Urinary bladder (tissue), 4 donors: ENCODE results near the gene GIT2. TPM values are rescaled to one million over a fixed set of nuclear protein-coding genes. Genes with fewer than 3 reads are reported as not detected.
"Not testable (repeated sequence)": the region's sequence is repeated elsewhere in the genome, so short reads cannot be mapped to it uniquely, and the experiment has no call there.

Experiments used
- DNase-seq: peaks from one replicate; pipeline ENCODE4 v3.0.0-alpha.2; 2015; ENCODE audit errors: extremely low spot score
- H3K27ac ChIP-seq: one replicate; pipeline ENCODE4 v1.5.1; 2013; ENCODE audit warnings: low read depth, mild to moderate bottlenecking, moderate library complexity
- H3K36me3 ChIP-seq: one replicate; pipeline ENCODE4 v1.6.1; 2013; ENCODE audit warnings: mild to moderate bottlenecking, moderate library complexity; ENCODE audit not compliant: insufficient read depth
- H3K4me1 ChIP-seq: one replicate; pipeline ENCODE4 v1.6.1; 2013; ENCODE audit warnings: mild to moderate bottlenecking, moderate library complexity; ENCODE audit not compliant: insufficient read depth
- H3K4me3 ChIP-seq: one replicate; pipeline ENCODE4 v1.5.1; 2013; ENCODE audit warnings: low read depth, low read length
- WGBS: extraction: QIAGEN DNeasy Blood & Tissue Kit; methylation state at CpG from one replicate; pipeline ENCODE4 v1.1.7; 2013; 5-methylcytosine and 5-hydroxymethylcytosine counted together
- polyA plus RNA-seq: library from polyadenylated mRNA; stranded (reverse); fragments of 200-250 nt; gene quantifications from one replicate; pipeline ENCODE4 v1.2.3, GENCODE V29; 2013
- total RNA-seq: library from RNA; depleted of rRNA; stranded (reverse); fragments of >200 nt; gene quantifications from one replicate; pipeline ENCODE4 v1.2.3, GENCODE V29; 2014
- donor health status: healthy with polysubstance abuse.
- donor health status: healthy.

GIT2 gene
- total and polyA plus RNA-seq, 2 donors, result 23.0 to 66.0 TPM

GRCh38 chr12:109910254-109910968 is 85.8 kb downstream of the GIT2 start:
- no peak for DNase-seq
- WGBS, result 86% methylated on average over 8 of the region's 8 CpGs
- Histone ChIP-seq H3K36me3 (peaks cover 12% of the 10 kb centered on the region), H3K4me1 (no peaks in the 10 kb centered on the region), H3K27ac (no peak overlapping the region), H3K4me3 (no peak overlapping the region)

- no peak overlapping the region for H3K4me3 ChIP-seq
- no peak overlapping the region for H3K27ac ChIP-seq
- 94% methylated on average over 10 of the region's 10 CpGs for WGBS
- no peaks in the 10 kb centered on the region for H3K4me1 ChIP-seq
- H3K36me3 ChIP-seq, result peaks cover 6% of the 10 kb centered on the region
- DNase-seq, result no peak
Measured at GRCh38 chr12:109905301-109905700, 90.9 kb downstream of the GIT2 start.

- WGBS, result 68% methylated on average over 15 of the region's 15 CpGs
- H3K4me1 ChIP-seq, result no peaks in the 10 kb centered on the region
- no peak overlapping the region for H3K4me3 ChIP-seq
- H3K36me3 ChIP-seq, result peaks cover 5% of the 10 kb centered on the region
- no peak for DNase-seq
- no peak overlapping the region for H3K27ac ChIP-seq
Measured at GRCh38 chr12:109902891-109903418, 93.2 kb downstream of the GIT2 start.

- 4% methylated on average over 16 of the region's 16 CpGs for WGBS
- H3K4me1 ChIP-seq, result no peaks in the 10 kb centered on the region
- peaks cover 3% of the 10 kb centered on the region for H3K36me3 ChIP-seq
- DNase-seq, result no peak
- peak overlapping the region; percentile 62 for H3K4me3 ChIP-seq
- no peak overlapping the region for H3K27ac ChIP-seq
Measured at GRCh38 chr12:109900752-109901580, 95.2 kb downstream of the GIT2 start.

GRCh38 chr12:109899783-109900751 is 96.1 kb downstream of the GIT2 start, which contains the start of gene TCHP:
Gene TCHP (plus strand): TSS chr12:109900274. CDS start chr12:109903027, 2,753 bp downstream.
- Histone ChIP-seq H3K36me3 (peaks cover 3% of the 10 kb centered on the region), H3K27ac (no peak within 1 kb of the TSS), H3K4me3 (peak within 1 kb of the TSS; percentile 62), H3K4me1 (no peaks in the 10 kb centered on the region)
- peak; percentile 80 for DNase-seq
- WGBS, result 1% methylated on average over 69 of the region's 69 CpGs

GRCh38 chr12:109899345-109899744 is 96.8 kb downstream of the GIT2 start:
- not testable (repeated sequence) for H3K27ac ChIP-seq, H3K36me3 ChIP-seq, DNase-seq, H3K4me1 ChIP-seq, H3K4me3 ChIP-seq
- 87% methylated on average over 15 of the region's 15 CpGs for WGBS

GRCh38 chr12:109897029-109897428 is 99.1 kb downstream of the GIT2 start:
- WGBS, result 77% methylated on average over 6 of the region's 6 CpGs
- H3K4me3 ChIP-seq, result no peak overlapping the region

GRCh38 chr12:109896188-109896587 is 100.0 kb downstream of the GIT2 start:
- Histone ChIP-seq H3K4me3 (no peak overlapping the region), H3K4me1 (no peaks in the 10 kb centered on the region), H3K27ac (no peak overlapping the region), H3K36me3 (no peaks in the 10 kb centered on the region)
- WGBS, result 89% methylated on average over 6 of the region's 6 CpGs
- no peak for DNase-seq

More at GRCh38 chr12:109897029-109897428, 99.1 kb downstream of the GIT2 start:
- Histone ChIP-seq H3K36me3 (no peaks in the 10 kb centered on the region), H3K27ac (no peak overlapping the region), H3K4me1 (no peaks in the 10 kb centered on the region)
- no peak for DNase-seq

GRCh38 chr12:109894939-109895338 is 101.2 kb downstream of the GIT2 start:
- DNase-seq, result no peak
- Histone ChIP-seq H3K4me3 (no peak overlapping the region), H3K27ac (no peak overlapping the region), H3K36me3 (no peaks in the 10 kb centered on the region), H3K4me1 (no peaks in the 10 kb centered on the region)
- WGBS, result 69% methylated on average over 4 of the region's 4 CpGs

GRCh38 chr12:109893261-109893995 is 102.7 kb downstream of the GIT2 start:
- Histone ChIP-seq H3K27ac (no peak overlapping the region), H3K4me1 (no peaks in the 10 kb centered on the region)
- WGBS, result 77% methylated on average over 7 of the region's 7 CpGs

GRCh38 chr12:109892748-109893147 is 103.4 kb downstream of the GIT2 start:
- Histone ChIP-seq H3K4me3 (no peak overlapping the region), H3K36me3 (no peaks in the 10 kb centered on the region), H3K27ac (no peak overlapping the region), H3K4me1 (no peaks in the 10 kb centered on the region)
- WGBS, result 72% methylated on average over 4 of the region's 4 CpGs
- DNase-seq, result no peak

More at GRCh38 chr12:109893261-109893995, 102.7 kb downstream of the GIT2 start:
- Histone ChIP-seq H3K4me3 (no peak overlapping the region), H3K36me3 (no peaks in the 10 kb centered on the region)
- DNase-seq, result no peak

GRCh38 chr12:109892165-109892715 is 103.9 kb downstream of the GIT2 start:
- 90% methylated on average over 1 of the region's 1 CpG for WGBS
- no peak for DNase-seq
- no peaks in the 10 kb centered on the region for H3K36me3 ChIP-seq
- no peak overlapping the region for H3K27ac ChIP-seq
- H3K4me1 ChIP-seq, result no peaks in the 10 kb centered on the region
- no peak overlapping the region for H3K4me3 ChIP-seq
